Fibroblast of skin of abdomen (primary cell): Measurements from ENCODE around the gene SLC6A8.

ENCODE experiments used
- DNase-seq: peaks from one replicate; pipeline ENCODE4 v3.0.0-alpha.2; 2013

Gene SLC6A8

DNA sequence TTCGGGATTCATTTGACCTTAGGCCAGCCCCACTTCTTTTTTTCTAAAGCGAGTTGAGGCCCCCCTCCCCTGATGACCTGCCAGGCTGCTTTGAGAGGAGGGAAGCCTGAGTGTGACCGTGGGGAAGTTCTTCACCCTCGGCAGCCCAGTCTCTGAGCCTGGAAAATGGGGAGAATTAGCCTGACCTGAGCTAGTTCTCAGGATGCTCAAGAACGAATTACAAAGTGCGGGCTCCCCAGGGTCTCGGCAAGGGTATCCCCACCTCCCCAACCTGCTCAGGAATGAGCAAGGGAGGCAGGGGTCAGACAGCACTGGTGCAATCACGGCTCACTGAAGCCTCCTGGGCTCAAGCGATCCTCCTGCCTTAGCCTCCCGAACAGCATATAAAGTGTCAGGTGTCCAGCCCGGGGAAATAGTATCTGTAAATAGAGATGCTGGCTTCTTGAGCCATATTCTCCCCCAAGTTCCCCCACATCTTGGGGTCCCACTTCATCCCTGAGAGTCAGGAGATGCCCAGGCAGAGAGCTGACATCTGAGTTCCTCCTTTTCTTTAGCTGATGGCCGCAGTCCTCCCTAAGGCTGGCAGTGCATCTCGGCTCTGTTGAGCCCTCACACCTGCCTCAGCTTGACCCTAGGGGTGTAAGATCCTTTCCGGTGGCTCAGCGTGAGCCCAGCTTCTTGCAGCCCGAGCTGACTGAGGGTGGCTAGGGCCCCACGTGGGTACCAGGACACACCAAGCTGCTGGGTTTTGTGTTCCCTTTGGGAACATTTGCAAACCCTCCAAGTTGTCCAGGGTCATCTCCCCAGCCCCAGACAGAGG lies 39.2 kb upstream of the SLC6A8 start:
- no peak for DNase-seq

DNA sequence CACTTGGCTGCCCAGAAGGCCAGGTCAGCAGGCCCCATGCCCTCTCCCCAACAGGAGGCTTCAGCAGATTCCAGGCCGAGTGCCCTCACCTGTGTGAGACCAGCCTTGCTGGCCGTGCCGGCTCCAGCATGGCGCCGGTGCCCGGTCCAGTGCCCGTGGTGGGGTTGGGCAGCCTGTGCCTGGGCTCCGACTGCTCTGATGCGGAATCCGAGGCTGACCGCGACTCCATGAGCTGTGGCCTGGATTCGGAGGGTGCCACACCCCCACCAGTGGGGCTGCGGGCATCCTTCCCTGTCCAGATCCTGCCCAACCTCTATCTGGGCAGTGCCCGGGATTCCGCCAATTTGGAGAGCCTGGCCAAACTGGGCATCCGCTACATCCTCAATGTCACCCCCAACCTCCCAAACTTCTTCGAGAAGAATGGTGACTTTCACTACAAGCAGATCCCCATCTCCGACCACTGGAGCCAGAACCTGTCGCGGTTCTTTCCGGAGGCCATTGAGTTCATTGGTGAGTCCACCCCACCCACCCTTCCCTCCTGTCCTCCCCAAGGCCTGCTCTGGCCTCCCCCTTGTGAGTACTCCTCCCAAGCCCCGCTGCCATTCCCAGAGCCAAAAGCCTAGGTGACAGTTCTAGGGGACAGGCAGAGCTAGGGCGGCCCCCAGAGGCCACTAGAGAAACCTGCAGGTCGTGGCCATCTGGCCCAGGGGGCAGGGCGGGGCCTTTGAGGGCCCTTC lies 38.4 kb upstream of the SLC6A8 start:
- DNase-seq = no peak

DNA sequence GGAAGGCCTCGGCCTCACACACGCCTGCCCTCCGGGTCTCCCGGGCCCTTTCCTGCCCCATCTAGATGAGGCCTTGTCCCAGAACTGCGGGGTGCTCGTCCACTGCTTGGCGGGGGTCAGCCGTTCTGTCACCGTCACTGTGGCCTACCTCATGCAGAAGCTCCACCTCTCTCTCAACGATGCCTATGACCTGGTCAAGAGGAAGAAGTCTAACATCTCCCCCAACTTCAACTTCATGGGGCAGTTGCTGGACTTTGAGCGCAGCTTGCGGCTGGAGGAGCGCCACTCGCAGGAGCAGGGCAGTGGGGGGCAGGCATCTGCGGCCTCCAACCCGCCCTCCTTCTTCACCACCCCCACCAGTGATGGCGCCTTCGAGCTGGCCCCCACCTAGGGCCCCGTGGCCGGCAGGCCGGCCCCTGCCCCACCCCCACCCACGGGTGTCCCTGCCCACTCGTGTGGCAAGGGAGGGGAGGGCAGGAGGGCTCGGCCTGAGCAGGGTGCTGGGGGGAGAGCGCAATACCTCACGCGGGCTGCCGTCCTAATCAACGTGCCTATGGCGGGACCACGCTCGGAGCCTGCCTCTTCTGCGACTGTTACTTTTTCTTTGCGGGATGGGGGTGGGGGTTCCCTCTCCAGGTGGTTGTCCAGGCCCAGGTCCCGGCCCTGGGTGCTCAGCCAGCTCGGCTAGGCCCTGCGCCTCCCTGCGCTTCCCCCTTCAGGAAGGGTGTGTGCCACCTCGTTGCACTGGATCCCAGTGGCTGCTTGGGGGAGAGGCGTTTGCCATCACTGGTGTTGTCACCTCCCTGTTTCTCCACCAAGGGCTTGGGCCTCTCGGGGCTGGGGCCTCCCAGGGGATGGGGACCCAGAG lies 37.6 kb upstream of the SLC6A8 start:
- no peak for DNase-seq

DNA sequence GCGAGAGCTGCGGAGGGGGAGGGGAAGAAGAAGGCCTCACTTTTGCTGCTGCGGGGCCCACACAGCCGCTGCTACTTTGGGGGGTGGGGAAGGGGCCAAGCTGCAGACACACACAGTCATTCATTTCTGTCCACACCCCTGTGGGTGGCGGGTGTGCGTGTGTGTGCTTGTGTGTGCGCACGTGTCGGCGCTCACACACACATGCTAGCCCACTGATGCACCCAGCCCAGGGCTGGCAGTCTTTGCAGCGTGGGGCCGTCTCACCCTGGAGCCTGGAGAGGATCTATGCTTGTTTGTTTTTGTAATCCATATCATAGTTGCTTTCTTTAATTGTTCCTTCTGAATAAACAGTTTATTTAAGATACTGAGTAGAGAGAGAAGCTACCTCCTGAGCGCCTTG lies 36.8 kb upstream of the SLC6A8 start:
- no peak for DNase-seq

DNA sequence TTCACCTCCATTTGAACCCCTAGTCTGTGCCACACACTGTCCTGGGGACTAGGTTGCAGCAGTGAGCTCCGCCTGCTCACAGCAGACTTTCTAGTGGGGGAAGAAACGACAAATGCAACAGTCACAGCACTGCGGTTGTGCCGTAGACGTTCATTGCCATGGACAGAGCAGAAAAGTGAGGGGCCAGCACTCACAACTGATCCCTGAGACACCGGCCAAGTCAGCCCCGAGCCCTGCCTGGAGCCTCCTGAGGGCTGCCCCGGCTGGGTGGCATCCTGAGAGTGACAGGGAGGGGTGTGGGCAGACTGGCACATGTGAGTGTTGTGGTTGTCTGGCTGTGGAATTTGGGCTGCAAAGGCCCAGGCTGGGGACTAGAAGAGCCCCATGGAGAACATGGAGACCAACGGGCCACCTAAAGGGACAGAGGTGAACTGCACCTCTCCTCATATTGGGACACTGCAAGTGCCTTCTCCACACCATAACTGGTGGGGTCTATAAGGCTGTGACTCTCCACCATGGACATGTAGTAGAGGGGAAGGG lies 36.1 kb upstream of the SLC6A8 start:
- no peak for DNase-seq

DNA sequence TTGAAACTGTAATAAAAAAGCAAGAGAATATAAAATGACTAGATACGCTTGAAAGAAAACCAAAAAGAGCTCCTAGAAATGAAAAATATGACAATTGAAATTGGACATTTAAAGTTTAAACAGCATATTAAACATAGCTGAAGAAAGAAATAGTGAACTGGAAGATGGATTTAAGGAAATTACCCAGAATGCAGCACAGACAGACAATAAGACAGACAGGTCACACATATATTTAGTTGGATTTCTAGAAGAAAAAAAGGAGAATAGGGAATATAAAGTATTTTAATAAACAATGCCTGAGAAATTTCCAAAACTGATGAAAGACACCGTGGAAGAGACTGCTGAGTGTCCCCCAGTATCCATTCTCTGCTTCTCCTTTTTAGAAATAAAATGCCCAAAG lies 34.2 kb upstream of the SLC6A8 start:
- DNase-seq = no peak

DNA sequence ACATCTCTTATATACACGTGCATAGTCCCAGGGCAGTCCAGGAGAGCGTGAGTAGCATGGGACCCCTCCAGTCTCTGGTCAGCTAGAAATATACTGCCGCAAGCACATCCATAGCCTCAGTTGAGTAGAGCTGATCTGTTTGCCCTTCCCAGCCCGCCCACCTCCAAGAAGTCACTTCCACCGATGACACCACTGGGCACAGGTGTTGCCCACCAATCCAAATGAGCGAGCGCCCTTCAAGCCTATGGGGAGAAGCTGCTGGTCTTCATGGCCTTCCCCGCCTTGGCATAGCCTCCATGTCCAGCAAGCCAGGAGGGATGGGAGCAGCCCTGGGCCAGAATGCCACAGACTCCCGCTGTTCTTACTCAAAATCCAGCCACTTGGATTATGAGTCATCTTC lies 30.6 kb upstream of the SLC6A8 start:
- DNase-seq = no peak

DNA sequence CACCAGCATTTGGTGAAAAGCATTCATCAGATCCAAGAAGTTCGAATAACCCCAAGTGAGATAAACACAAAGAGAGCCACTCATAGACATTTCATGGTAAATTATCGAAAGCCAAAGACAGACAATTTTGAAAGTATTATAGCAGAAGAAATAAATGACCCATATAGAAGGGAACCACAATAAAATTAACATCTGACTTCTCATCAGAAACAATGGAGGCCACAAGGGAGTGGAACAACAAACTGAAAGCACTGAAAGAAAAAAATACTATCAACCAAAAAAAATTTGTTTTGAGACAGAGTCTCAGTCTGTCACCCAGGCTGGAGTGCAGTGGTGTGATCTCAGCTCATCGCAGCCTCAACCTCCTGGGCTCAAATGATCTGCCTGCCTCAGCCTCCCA lies 28.5 kb upstream of the SLC6A8 start:
- no peak for DNase-seq

DNA sequence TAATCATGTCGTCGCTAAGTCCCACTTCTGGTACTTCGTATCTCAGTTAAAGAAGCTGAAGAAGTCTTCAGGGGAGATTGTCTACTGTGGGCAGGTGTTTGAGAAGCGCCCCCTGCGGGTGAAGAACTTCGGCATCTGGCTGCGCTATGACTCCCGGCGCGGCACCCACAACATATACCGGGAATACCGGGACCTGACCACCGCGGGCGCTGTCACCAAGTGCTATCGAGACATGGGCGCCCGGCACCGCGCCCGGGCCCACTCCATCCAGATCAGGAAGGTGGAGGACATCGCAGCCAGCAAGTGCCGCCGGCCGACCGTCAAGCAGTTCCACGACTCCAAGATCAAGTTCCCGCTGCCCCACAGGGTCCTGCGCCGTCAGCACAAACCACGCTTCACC lies 25.5 kb upstream of the SLC6A8 start:
- peak; percentile 4 for DNase-seq

DNA sequence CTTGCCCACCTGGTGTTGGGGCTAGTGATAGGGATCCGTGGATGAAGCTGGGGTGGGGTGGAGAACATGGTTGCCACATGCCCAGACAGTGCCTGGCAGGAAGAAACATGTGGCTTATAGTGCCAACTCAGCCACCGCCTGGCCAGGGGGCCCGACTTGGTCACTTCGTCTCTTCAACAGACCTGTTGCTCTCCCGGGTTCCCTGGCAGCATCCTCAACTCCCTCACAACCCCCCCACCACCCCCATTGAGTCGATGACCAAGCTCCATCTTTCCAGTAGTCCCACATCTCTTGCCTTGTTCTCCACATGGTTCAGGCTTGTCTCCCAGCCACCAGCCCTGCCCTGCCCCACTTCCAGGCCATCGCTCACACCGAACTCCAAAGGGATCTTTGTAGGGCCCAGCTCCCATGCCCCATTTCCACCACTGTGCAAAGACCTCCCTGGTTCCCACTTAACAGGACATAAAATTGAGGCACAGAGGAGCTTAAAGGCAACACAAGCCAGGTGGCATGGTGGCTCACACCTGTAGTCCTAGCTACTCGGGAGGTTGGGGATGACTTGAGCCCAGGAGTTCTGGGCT lies 21.9 kb upstream of the SLC6A8 start:
- no peak for DNase-seq

DNA sequence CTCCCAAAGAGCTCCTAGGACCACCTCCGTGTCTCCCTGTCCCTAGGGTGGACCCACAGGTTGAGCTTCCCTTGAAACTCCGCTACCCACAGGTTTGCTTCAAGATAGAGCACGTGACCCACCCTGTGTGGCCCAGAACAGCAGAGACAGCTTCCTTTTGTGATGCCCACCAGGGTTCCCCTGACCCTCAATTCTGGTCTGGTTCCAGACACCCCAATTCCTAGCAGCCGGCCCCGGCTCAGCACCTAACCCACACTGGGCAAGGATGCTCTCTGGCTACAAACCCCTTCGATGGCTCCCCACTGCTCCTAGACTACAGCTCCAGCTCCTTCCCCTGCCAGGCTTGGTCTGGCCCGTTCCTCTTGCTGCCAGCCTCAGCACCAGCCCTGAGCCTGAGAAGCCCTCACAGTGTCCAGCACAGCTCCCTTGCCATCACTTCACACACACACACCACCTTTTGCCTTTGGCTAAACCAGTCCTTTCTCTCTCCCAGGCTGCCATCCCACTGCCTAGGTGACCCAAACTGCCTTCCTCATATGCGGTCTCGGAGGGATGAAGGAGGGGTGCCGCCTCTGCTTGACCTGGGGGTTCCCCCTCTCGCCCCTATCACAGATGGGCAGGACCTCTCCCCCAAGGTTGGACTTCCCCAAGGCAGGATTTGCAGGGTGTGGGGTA lies 20.3 kb upstream of the SLC6A8 start:
- no peak for DNase-seq

DNA sequence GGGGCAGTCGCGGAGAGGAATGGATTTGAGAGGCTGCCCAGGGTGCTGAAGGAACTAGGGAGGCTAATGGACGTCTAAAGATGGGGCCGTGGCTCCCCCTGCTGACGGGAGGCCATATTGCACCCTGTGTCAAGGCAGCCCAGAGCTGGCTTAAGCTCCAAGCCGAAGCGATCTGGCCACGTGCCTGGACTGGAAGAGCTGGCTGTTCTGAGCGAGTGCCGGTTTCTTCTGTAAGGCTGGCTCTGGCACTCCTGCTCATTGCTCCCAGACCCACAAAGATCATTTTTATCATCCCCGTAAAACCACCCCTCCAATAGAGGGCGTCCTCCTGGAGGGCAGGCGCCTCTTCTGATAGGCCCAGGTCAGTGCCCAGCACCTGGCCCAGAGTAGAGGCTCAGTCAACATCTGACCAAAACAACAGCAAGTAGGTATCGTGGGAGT lies 19.8 kb upstream of the SLC6A8 start:
- DNase-seq = peak; percentile 64

DNA sequence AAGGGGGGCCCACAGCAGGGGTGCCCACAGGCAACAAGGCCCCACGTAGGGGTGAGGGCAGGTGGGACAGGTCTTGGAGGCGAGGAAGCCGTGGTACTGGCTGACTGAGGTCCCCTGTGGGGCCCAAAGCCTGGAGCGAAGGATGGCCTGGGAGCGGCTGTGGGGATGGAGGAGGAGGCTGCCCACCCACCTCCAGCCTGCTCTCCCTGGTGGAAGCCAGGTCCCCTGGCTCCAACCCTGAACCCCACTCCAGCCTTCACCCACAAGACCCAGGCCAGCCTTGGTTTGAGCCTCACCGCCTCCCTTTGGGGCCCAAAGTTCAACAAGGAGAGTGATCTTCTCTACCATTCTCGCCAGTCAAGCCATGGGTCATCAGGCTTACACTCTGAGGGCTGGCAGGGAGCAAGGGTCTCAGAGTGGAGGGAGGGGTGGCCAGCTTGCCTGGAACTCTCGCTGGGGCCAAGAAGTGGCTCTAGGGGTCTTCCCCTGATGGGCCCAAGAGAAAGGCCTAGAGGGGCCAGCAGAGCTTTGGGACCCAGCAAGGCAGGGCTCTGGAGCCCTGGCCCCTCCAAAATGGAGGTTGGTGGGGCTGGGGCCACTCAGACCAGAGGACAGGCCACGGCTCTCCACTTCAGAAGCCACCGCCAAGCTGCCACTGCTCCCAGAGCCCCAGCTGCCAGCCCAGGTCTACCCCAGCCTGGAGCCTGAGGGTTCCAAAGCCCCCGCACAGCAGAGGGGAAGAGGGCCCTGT lies 19.1 kb upstream of the SLC6A8 start:
- no peak for DNase-seq

DNA sequence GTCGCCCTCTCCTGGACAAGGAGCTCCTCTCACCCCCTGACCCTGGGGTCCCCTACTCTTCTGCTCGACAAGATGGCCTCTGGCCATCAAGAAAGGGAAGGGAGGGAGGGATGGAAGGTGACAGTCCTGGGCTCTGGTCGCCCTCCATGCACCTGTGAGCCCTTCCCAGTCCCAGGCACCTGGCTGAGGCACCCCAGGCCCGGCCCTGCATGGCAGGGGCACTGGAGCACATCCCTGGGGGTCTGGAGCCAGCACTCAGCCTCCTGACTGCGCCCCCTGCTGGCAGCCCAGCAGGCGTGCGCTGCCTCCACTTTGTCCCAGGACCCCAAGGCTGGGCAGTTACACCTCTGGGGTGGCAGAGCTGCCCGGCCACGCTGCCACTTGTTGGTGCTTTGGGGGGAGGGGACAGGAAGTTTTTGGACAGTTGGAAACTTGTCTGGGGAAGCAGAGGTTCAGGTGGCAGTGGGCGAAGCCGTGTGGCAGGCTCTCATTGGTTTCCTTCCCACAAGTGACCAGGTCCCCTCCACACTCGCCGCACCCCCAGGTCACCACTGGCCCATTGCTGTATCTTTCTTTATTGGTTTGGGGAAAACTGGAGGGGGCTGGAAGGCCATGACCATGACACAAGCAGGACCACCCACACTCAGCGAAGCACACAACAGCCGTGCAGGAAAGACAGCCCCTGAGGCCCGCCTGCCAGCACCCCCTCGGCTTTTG lies 18.4 kb upstream of the SLC6A8 start:
- DNase-seq = no peak

DNA sequence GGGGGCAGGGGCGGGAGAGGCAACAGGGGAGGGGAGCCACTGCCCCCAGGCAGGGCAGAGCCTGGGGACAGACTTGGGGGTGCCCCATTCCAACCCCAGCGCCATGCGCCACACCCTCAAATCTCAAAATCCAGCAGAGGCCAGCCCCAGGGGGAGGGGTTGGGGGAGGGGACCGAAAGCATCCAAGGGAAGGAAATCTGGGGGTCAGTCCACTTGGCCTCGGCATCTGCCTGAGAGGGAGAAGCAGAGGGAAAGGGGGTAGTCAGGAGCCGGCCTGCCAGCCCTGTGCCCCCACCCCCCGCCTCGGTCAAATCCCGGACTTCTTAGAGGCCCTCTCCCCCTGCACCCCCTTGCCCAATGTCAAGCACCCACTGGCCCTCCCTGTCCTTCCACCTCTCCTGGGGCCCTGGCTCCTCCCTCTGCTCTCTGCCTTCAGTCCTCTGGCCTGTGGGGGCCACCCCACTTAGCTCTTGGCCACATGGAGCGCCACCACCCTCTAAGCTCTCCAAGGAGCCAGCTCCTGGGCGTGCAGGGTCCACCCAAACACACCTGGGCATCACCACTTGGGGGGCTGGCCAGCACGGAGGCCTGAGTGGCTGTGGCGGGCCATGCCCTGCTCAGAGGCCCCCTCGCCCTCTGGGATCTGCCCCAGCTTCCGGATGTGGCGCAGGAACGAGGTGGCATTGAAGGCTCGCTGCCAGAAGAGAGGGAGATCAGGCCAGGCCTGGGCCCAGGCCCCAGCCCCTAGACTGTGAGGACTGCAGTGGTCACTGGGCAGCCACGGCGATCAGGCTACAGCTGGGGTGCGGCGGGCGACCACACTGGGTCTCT lies 17.6 kb upstream of the SLC6A8 start:
- no peak for DNase-seq

DNA sequence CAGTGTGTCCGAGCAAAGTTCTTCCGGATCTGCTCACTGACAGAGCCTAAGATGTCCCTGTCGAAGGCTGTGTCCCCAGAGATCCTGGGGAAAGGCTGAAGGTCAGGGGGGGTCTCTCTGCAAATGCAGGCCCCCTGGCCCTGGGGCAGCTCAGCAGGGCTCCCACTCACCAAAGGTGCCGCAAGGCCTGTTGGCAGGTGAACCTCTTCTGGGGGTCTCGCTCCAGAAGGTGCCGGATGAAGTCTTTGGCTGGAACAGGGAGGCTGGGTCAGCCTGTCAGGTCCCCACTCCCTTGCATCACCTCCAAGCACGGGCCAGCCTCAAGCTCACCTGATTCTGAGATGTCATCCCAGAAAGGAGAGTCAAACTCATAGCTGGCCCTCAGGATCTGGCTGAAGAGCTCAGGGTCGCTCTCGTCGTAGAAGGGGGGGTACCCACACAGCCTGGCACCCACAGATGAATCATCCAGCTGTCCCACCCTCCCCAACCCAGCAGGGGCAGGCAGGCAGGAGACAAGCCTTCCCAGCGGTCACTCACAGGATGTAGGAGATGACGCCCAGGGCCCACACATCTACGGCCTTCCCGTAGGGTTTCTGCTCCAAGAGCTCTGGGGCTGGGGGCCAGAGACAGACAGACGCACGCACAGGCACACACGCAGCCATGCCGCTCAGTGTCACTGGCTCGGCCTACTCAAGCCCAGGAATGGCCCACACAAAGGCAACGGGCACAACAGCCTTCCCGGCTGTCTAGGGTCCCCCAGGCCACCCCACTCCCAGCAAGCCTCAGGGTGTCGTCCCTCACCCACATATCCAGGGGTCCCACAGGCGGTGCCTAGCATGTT lies 16.8 kb upstream of the SLC6A8 start:
- no peak for DNase-seq

DNA sequence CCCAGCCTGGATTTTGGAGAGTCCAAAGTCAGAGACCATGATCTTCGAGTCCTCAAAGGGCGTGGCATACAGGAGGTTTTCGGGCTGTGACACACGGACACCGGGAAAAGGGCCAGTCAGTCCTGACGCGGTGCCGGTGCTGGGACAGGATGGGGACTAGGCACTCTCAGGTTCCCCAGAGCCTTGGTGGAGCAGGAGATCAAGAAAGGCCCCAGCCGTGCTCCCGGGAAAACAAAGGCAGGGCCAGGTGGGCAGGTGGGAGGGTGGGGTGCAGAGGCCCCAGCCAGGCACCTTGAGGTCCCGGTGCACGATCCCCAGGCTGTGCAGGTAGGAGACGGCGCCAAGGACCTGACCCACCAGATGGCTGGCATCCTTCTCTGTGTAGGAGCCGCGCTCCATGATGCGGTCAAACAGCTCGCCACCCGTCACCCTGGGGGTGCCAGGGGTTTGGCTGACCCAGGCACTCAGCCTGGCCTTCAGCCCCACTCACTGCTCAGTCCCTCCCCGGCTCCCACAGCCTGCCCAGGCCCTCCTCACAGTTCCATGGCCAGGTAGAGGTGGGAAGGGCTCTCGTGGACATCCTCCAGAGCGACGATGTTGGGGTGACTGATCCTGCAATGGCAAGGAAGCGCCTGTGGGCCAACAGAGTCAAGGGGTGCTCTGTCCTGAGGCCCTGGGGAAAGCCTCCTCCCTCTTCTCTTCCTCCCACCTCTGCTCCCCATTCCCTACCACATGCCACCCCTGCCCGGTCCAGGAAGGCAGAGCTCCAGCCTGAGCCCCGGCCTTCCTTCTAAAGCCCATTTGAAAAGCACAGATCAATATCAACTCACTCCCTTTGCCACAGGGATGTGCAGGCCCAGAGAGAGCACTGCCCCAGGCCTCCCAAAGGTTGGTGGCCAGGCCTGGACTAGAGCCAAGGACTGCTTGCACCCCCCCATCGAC lies 15.9 kb upstream of the SLC6A8 start:
- DNase-seq = no peak
